ENCODE measurements around the gene GRN. TPM values are rescaled to one million over a fixed set of nuclear protein-coding genes. Genes with fewer than 3 reads are reported as not detected.
"Not testable (repeated sequence)": the region's sequence is repeated elsewhere in the genome, so short reads cannot be mapped to it uniquely, and the experiment has no call there.

GRN gene
- total RNA-seq, 1 experiment from 2014 or later: 206 TPM

DNA sequence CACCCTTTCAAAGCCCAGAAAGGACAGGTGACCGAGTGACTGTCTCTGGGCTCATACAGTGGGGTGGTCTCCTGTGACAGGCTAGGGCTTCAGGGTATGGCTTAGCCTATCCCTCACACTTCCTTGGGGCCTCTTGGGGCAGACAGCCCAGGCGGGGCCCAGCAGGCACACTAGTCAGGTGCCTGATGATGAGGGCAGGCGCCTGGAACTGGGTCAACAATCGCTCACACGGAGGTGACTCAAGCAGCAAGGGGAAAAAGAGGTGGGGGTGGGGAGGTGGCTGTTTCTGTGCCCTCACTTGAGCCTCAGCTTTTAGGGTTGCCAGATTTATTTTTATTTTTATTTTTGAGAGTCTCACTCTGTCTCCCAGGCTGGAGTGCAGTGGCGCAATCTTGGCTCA lies 6.4 kb upstream of the GRN start (continued):
- TF ChIP-seq, protein P1, sequence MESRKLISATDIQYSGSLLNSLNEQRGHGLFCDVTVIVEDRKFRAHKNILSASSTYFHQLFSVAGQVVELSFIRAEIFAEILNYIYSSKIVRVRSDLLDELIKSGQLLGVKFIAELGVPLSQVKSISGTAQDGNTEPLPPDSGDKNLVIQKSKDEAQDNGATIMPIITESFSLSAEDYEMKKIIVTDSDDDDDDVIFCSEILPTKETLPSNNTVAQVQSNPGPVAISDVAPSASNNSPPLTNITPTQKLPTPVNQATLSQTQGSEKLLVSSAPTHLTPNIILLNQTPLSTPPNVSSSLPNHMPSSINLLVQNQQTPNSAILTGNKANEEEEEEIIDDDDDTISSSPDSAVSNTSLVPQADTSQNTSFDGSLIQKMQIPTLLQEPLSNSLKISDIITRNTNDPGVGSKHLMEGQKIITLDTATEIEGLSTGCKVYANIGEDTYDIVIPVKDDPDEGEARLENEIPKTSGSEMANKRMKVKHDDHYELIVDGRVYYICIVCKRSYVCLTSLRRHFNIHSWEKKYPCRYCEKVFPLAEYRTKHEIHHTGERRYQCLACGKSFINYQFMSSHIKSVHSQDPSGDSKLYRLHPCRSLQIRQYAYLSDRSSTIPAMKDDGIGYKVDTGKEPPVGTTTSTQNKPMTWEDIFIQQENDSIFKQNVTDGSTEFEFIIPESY (IDR thresholded peaks at IDR 0.05; ENCODE audit: extremely low read depth, insufficient replicate concordance, low read length): no peak
- no peak for TF ChIP-seq EZH2phosphoT487 (IDR thresholded peaks at IDR 0.05; ENCODE audit: borderline replicate concordance)

DNA sequence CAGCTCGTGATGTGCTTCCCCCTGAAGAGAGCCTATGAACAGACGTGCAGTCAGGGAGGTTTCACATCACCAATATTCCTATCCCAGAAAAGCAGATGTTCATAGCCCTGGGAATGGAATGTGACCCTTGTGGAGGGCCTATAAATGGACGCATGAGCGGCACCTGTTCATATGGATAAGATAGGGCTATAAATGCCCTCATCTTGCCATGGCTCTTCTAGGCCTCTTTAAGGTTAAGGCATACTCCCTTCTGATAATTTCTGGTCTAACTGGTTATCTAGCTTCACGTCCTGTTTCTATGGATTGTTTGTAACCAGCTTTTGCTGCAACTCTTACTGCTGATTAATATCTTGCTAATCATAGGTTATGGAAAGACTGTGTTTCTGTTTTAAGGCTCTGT lies 4.5 kb upstream of the GRN start:
- H3K9me2 ChIP-seq (ENCODE audit: insufficient read depth); H3K36me3 ChIP-seq (ENCODE audit: control insufficient read depth in 1 of 2, insufficient read depth in 2 of 2, low read length in 2 of 2); H2AFZ ChIP-seq (ENCODE audit: low read depth, low read length, poor library complexity, severe bottlenecking); H3K27me3 ChIP-seq (ENCODE audit: insufficient read depth, low read length); DNase-seq (ENCODE audit: low read depth, low spot score); H3K4me3 ChIP-seq (replicated peaks in 1 of 2; ENCODE audit: low read depth in 1 of 2, low read length in 2 of 2); H3K4me2 ChIP-seq (ENCODE audit: low read length); H3K9ac ChIP-seq (ENCODE audit: low read length); H3K27ac ChIP-seq (ENCODE audit: low read depth, low read length); intact Hi-C loops (cut with micrococcal nuclease); ATAC-seq; POLR2A ChIA-PET; H4K20me1 ChIP-seq (ENCODE audit: insufficient read depth); H3K9me3 ChIP-seq (ENCODE audit: control insufficient read depth in 1 of 2, insufficient read depth in 1 of 2, low read depth in 1 of 2, low read length in 2 of 2); RAD21 ChIA-PET (ENCODE audit: low non-redundant PET in 1 of 2, low total read pairs in 2 of 2, uncharacterized antibody in 2 of 2, unreplicated experiment in 2 of 2); H3K79me2 ChIP-seq (ENCODE audit: insufficient read depth, low read length); BruUV-seq (replicated peaks); CTCF ChIA-PET: not testable (repeated sequence)
- peaks cover 0 to 15% of the 10 kb centered on the region in 2 experiments; a peak in 2 of 4 replicates for H3K4me1 ChIP-seq (ENCODE audit: control insufficient read depth in 1 of 2, insufficient read depth in 2 of 2, low read length in 2 of 2)

DNA sequence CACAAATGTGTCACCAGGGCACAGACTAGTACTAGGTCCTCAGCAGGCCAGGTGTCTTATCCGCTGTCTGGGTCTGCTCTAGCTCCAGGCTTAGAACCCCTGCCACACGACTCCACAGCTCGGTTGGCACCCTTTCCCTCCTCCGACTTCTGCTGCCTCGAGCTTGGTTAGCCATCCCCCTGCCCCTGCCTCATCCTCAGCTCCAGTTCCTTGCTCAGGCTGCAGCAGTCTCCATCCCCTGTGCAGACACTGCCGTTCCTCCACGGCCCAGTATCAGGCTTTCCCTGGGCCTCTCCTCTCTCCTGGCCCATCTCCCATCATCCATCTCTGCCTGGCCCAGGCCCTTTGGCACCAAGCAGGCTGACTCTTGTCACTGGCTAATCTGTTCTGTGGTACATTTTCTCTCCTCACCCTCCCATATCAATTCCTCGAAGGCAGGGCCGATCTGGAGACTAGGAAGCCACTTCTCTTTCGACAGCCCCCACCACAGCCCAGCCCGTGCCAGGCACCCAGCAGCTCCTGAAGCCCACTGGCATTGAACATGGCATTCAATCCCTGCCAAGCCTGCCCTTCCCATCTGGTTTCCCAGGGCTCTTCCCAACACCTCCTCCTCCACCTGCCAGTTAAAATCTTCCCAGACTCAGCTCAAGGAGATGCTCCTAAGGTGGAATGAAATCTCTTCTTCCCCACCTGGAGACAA lies 1.4 kb upstream of the GRN start:
- ATAC-seq (no peak), DNase-seq (ENCODE audit: low read depth, low spot score) (no peak)
- CTCF ChIA-PET: interaction anchor here (3.3 kb wide), 1 partner anchor 134 kb away, joined by 19 read pairs; no protein-coding TSS in a partner anchor
- no TSS peak for BruUV-seq (replicated peaks)
- Histone ChIP-seq H2AFZ (ENCODE audit: low read depth, low read length, poor library complexity, severe bottlenecking) (no peak overlapping the region), H3K4me1 (ENCODE audit: control insufficient read depth in 1 of 2, insufficient read depth in 2 of 2, low read length in 2 of 2) (peaks cover 4 to 20% of the 10 kb centered on the region in 2 experiments; a peak in 3 of 4 replicates), H3K9me2 (ENCODE audit: insufficient read depth) (no peaks in the 10 kb centered on the region), H3K9ac (ENCODE audit: low read length) (no peak overlapping the region), H3K4me3 (replicated peaks in 1 of 2; ENCODE audit: low read depth in 1 of 2, low read length in 2 of 2) (no peak overlapping the region), H3K27ac (ENCODE audit: low read depth, low read length) (no peak overlapping the region), H3K36me3 (ENCODE audit: control insufficient read depth in 1 of 2, insufficient read depth in 2 of 2, low read length in 2 of 2) (no peaks in the 10 kb centered on the region), H3K79me2 (ENCODE audit: insufficient read depth, low read length) (no peaks in the 10 kb centered on the region), H3K4me2 (ENCODE audit: low read length) (no peak overlapping the region), H3K27me3 (ENCODE audit: insufficient read depth, low read length) (no peaks in the 10 kb centered on the region), H4K20me1 (ENCODE audit: insufficient read depth) (no peaks in the 10 kb centered on the region), H3K9me3 (ENCODE audit: control insufficient read depth in 1 of 2, insufficient read depth in 1 of 2, low read depth in 1 of 2, low read length in 2 of 2) (no peaks in the 10 kb centered on the region)
- intact Hi-C loops (cut with micrococcal nuclease): no loop called here
- RAD21 ChIA-PET (ENCODE audit: low non-redundant PET in 1 of 2, low total read pairs in 2 of 2, uncharacterized antibody in 2 of 2, unreplicated experiment in 2 of 2): no interaction called here
- POLR2A ChIA-PET: no interaction called here
- TF ChIP-seq CTCF (IDR thresholded peaks at IDR 0.05 in 2 of 3, conservative IDR thresholded peaks at IDR 0.05 in 1 of 3; ENCODE audit: borderline replicate concordance in 1 of 3, insufficient read depth in 1 of 3, low read depth in 2 of 3, low read length in 2 of 3): no peak
- TF ChIP-seq EZH2phosphoT487 (IDR thresholded peaks at IDR 0.05; ENCODE audit: borderline replicate concordance): no peak
- TF ChIP-seq CBX3 (IDR thresholded peaks at IDR 0.05; ENCODE audit: low read depth): no peak
- TF ChIP-seq POLR2A (IDR thresholded peaks at IDR 0.05; ENCODE audit: borderline replicate concordance, extremely low read depth, insufficient read depth, insufficient read length): no peak
- TF ChIP-seq EZH2 (IDR thresholded peaks at IDR 0.05): no peak
- TF ChIP-seq, protein P1 (IDR thresholded peaks at IDR 0.05; ENCODE audit: extremely low read depth, insufficient replicate concordance, low read length): no peak

All from HCT116 (cell line).